ENCODE measurements around the gene LAMP1.
A peak's percentile ranks its signal among the peaks of the same experiment; 100 is the strongest.
"Not testable (repeated sequence)": the region's sequence is repeated elsewhere in the genome, so short reads cannot be mapped to it uniquely, and the experiment has no call there.

The LAMP1 gene, protein sequence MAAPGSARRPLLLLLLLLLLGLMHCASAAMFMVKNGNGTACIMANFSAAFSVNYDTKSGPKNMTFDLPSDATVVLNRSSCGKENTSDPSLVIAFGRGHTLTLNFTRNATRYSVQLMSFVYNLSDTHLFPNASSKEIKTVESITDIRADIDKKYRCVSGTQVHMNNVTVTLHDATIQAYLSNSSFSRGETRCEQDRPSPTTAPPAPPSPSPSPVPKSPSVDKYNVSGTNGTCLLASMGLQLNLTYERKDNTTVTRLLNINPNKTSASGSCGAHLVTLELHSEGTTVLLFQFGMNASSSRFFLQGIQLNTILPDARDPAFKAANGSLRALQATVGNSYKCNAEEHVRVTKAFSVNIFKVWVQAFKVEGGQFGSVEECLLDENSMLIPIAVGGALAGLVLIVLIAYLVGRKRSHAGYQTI

GRCh38 chr13:113296823-113297369 lies at the start of gene LAMP1:
TSS of gene LAMP1 (plus strand) at chr13:113297239. CDS start at chr13:113297435, 196 bp downstream.
- DNase-seq = peak; percentile 89 to 99

DNA sequence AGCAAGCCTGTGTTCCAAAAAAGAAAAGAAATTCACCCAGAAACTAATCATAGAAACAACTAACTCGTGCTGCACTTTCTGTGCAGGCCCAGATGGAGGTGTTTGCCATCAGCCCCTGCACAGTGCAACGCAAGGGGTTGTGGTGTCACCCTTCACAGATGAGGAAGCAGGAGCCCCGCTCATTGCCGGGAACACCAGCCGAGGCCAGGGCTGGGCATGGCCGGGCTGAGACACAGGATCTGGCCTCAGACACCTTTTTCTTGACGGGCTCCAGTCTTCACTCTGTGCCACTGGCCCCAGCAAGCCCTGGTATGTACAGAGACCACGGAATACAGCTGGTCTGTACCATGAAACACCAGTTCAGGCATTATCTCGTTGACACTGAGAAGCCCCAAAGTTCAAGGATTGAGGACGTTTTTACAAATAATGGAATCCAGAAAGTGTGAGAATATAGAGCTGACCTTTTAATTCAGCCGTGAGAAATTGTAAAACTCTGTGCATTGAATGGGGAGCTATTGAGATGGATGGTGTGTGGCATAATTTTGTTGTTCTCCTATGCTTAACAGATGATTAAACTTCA lies 44.4 kb upstream of the LAMP1 start:
- no peak for DNase-seq

- DNase-seq = not testable (repeated sequence)
Observed at GRCh38 chr13:113257908-113258307, 39.1 kb upstream of the LAMP1 start.

DNA sequence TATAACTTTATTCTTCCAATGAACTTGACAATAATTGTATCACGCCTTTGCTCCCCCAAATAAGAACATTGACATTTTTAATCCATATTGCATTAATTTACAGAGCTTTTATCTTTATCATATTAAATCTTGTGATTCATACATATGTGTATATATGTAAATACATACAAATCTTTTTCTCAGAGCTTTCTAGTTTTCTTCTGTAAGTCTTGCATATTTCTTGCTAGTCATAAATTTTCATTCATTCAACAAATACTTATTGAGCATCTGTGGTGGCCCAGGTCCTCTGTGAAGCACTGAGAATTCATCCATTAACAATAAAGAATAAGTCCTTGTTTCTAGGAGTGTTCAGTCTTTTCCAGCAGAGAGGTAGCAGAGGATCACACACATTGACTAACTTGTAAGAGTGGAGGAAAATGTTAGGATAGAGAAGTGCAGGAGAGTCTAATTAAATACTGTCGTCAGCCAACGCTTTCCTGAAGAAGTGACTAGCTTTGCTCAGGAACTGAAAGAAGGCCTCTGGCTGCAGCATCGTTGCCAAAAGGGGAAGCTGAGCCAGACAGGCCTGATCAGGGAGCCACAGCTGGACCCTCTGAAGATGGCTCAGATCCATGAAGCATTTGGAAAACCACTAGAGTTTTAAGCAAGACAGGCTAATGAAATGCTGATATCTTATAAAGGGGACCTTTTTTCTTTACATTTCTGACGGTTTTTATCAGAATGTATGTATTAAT lies 38.6 kb upstream of the LAMP1 start:
- DNase-seq = no peak

DNA sequence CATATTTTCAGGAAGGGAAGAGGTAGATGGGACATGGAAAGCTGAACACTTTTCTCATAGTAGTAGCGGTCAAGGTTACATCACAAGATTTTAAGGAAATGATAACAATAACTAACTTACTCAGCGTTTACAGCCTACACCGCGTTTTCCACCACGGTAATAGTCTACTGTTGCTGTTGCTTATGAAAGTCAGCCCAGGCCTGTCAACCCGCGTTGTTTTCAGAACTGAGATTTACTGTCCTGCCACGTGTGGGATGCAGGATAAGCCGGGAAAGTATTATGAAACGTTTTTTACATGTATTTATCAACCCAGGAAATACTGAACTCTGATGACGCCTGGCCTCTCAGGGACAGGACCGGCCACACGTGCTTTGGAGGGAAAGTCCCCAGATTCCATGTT lies 36.0 kb upstream of the LAMP1 start:
- DNase-seq = no peak

DNA sequence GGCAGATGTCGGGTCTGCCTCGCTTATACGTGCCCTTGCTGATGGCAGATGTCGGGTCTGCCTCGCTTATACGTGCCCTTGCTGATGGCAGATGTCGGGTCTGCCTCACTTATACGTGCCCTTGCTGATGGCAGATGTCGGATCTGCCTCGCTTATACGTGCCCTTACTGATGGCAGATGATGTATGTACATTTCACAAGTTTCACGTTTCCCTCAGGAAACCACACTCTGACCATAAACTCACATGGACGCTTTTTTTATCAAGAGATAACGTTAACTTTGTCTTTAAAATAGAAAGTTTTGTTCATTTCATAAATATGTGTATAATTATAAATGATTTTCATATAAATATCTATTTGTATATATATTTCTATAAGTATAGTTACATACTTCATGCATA lies 34.0 kb upstream of the LAMP1 start:
- DNase-seq = not testable (repeated sequence)

DNA sequence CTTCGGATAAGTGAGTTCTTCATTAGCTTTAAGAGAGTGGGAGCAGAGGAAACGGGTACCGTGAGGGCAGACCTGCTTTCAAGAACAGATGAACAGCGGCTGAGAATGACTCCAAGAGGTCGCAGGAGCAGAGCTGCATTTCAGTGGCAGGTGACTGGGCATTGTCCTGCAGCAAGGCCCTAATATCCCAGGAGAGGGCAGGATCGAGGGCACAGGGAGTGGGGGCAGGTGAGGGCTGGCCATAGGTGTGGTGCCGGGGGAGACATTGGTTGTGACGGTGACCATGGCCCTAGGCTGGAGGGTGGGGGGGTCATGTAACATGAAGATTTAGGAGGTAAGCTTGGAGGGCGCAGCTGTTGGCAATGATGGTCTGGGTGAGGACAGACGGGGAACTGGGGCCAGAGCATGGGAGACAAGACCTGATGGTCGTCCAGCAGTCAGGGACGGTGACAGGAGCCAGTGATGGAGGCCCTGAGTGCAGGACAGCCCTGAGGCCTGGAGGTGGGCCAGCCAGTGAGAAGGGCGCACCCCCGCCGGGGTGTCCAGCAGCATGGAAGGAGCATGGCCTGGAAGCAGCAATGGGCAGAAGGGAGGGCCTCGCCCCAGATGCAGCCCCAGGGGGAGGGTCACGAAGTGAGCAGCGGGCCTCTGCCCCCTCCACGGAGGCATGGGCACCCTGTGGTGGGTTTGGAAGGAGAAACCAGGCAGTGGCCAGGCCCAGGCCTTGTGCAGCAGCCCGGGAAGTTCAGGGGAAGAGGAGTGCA lies 29.2 kb upstream of the LAMP1 start:
- no peak for DNase-seq

- DNase-seq = no peak
Observed at GRCh38 chr13:113272031-113272430, 25.0 kb upstream of the LAMP1 start.

DNA sequence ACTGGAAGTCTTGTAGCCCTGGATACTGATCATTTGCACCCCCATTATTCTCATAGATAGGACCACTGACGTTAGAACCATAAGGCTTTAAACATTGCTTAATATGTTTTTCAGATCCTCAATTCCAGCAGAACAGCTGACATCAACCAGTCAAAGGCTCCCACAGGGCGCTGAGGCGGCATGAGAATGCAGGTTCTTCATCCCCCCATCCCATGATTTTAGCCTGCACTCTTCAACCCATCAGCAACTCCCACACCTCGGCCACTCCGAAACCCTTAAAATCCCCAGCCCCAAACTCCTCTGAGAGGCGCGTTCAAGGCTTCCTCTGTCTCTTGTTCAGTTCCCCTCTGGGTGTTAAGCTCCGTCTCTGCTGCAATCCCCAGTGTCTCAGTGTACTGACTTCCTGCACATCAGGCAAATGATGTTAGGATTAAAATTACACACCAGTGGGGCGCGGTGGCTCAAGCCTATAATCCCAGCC lies 24.3 kb upstream of the LAMP1 start:
- no peak for DNase-seq

DNA sequence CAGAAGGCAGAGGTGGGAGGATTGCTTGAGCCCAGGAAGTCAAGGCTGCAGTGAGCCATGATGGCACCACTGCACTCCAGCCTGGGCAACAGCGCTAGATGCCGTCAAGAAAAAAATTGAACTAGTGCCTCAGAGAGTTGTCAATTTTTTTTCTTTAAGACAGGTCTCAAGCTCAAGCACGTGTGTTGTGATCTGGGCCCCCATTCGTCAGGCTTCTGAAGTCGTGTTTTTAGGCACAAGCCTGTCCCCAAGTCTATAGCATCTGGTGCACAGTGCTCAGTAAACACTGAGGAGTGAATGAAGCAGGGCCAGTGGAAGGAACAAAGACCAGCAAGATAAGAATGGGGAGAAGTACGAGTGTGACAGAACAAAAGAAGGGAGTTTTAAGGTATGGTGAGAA lies 23.7 kb upstream of the LAMP1 start:
- no peak for DNase-seq

DNA sequence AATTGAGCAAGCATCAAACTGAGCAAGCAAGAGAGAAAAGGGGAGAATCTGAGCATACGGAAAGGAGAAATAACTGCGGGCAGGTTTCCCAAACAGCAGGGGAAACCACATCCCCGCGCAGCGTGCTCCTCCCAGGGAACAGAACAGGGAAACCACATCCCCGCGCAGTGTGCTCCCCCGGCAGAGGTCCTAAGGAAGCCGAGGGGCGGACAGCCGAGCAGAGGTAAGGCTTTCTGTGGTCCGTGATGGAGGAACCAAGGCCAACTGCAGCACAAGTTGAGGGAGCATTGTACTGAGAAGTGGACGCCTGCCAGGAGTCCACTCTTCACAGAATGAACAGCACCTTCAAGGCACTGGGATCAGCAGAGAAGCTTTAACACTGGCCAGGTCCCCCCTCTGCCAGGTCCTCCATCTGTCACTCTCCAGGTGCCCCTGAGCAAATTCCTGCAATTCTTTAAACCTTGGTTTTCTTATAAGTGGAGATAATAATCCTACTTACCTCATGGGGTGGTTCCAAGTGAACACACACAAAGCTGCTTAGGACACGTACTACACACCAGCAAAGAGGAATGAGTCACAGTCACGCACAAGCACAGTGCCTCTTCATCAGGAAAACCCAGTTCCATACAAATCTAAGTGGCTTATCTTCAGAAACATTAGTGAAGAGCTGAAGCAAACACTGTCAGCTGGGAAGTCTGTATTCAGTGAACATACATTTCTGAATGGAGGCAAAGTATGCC lies 23.0 kb upstream of the LAMP1 start:
- DNase-seq = no peak

GRCh38 chr13:113274721-113275120 lies 22.3 kb upstream of the LAMP1 start:
- no peak for DNase-seq

GRCh38 chr13:113275387-113275786 lies 21.7 kb upstream of the LAMP1 start:
- DNase-seq = peak in 1 of 2 experiments; percentile 70

DNA sequence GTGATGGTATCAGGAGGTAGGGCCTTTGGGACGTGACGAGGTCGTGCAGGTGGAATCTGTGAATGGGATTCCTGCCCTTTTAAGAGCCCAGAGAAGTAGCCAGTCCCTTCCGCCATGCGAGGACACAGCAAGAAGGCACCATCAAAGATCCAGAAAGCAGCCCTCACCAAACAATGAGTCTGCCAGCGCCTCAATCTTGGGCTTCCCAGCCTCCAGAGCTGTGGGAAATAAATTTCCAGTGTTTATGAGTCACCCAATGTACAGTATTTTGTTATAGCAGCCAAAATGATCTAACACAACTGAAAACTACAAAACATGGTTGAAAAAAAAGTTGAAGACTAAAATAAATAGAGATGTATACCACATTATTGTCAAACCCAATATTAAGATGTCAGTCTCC lies 16.9 kb upstream of the LAMP1 start:
- no peak for DNase-seq

GRCh38 chr13:113283904-113284303 lies 13.1 kb upstream of the LAMP1 start:
- DNase-seq = no peak

- no peak for DNase-seq
Observed at GRCh38 chr13:113288880-113289279, 8.2 kb upstream of the LAMP1 start.

DNA sequence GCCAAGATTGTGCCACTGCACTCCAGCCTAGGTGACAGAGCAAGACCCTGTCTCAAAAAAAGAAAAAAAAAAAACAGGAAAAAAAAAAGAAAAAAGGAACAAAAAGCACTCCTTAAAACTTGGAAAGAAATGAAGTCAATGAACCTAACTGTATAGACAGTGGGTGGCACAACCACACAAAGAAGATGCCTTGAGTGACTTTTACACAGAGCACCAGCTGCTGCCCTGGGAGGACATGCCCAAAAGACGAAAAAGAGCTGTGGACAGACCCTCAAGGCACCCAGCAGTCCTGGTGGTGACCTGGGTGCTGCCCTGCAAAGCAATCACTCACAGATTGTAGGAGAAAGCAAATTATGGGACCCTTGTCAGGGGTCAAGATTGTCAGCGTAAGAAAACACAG lies 5.9 kb upstream of the LAMP1 start:
- DNase-seq = no peak

GRCh38 chr13:113292021-113292862 lies 4.8 kb upstream of the LAMP1 start:
- peak in 1 of 2 experiments; percentile 49 for DNase-seq

- DNase-seq = no peak
Observed at GRCh38 chr13:113293686-113294085, 3.4 kb upstream of the LAMP1 start.

DNA sequence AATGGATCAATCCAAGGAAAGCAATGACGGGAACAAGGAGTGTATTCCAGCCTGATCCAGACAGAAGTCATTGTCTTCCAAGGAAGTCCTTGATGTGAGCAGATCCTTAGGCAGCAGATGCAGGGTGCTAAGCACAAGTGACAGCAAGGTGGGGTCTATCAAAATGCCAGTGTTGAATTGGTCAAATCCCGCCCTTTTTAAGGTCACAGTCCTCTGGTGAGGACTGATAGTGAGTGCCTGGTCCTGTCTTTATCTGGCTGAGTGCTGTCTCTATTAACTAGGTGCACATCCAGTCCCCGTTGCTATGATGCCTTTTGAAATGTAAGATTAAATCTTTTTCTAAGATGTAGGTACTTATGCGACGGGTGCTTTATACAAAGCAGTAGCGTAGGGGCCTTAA lies 1.3 kb upstream of the LAMP1 start:
- no peak for DNase-seq

Measured in NCI-H526 (cell line).